Tibial nerve (tissue), 4 donors: Measurements from ENCODE around the gene BST2. TPM values are rescaled to one million over a fixed set of nuclear protein-coding genes. Genes with fewer than 3 reads are reported as not detected.

Experiments used
- DNase-seq, 2 donors: peaks; one replicate each; pipeline ENCODE4 v3.0.0-alpha.2; 2019; ENCODE audit warnings: low spot score in 2 of 2
- H3K27ac ChIP-seq, 4 donors: fragments of 200-600 bp; sonication (generic) in 3 of 4; one replicate each; pipeline ENCODE4 v1.5.1; 2017 to 2019; ENCODE audit warnings: mild to moderate bottlenecking in 1 of 4
- H3K27me3 ChIP-seq, 2 donors: fragments of 200-600 bp; sonication (generic) in 1 of 2; one replicate each; pipeline versions ENCODE4 v1.5.1 to v1.6.0; 2017 to 2019
- H3K36me3 ChIP-seq, 3 donors: fragments of 200-600 bp; sonication (generic); one replicate each; pipeline ENCODE4 v1.5.1; 2018 to 2019
- H3K4me1 ChIP-seq, 4 donors: fragments of 200-600 bp; sonication (generic) in 3 of 4; one replicate each; pipeline ENCODE4 v1.5.1; 2017 to 2019
- H3K4me3 ChIP-seq, 4 donors: fragments of 200-600 bp; sonication (generic) in 3 of 4; one replicate each; pipeline ENCODE4 v1.5.1; 2017 to 2019; ENCODE audit warnings: mild to moderate bottlenecking in 1 of 4, moderate library complexity in 1 of 4
- H3K9me3 ChIP-seq, 4 donors: fragments of 200-600 bp; sonication (generic) in 3 of 4; one replicate each; pipeline ENCODE4 v1.5.1; 2017 to 2019
- EP300 ChIP-seq, 2 donors: sonication (generic); formaldehyde crosslinking; IDR thresholded peaks; one replicate each; pipeline ENCODE4 v1.6.1; 2017; ENCODE audit warnings: antibody characterized with exemption in 2 of 2, mild to moderate bottlenecking in 1 of 2
- POLR2A ChIP-seq, 2 donors: fragments of 450-650 bp; IDR thresholded peaks; one replicate each; pipeline ENCODE4 v1.6.1; 2017; ENCODE audit warnings: antibody characterized with exemption in 2 of 2, mild to moderate bottlenecking in 2 of 2, moderate library complexity in 2 of 2
- WGBS, 2 donors: methylation state at CpG; one replicate each; pipeline ENCODE4 v1.1.5; 2018; 5-methylcytosine and 5-hydroxymethylcytosine counted together
- total RNA-seq, 4 donors: library from RNA; depleted of rRNA; stranded (reverse); fragments of >200 nt; gene quantifications; one replicate each; pipeline ENCODE4 v1.1.0, GENCODE V29; 2016
- TF ChIP-seq, protein P1 (sequence below), 5 experiments: fragments of 200-600 bp in 3 of 5; fragments of 450-650 bp in 2 of 5; sonication (generic) in 3 of 5; IDR thresholded peaks; one replicate each; pipeline ENCODE4 v1.5.1; 2016 to 2019; ENCODE audit warnings: antibody characterized with exemption in 5 of 5, mild to moderate bottlenecking in 3 of 5, moderate library complexity in 2 of 5

Gene BST2
- total RNA-seq, 4 donors from 2014 or later, result 71.0 to 77.4 (median 72.2) TPM

- no peak for DNase-seq
- Histone ChIP-seq H3K27ac (no peak overlapping the region), H3K27me3 (no peaks in the 10 kb centered on the region), H3K4me1 (no peaks in the 10 kb centered on the region), H3K4me3 (no peak overlapping the region), H3K9me3 (no peaks in the 10 kb centered on the region), H3K36me3 (peaks cover 0 to 9% (median 0%) of the 10 kb centered on the region in 3 donors)
- 62 to 71% methylated on average over 7 of the region's 7 CpGs for WGBS, 2 donors
- TF ChIP-seq, protein P1, sequence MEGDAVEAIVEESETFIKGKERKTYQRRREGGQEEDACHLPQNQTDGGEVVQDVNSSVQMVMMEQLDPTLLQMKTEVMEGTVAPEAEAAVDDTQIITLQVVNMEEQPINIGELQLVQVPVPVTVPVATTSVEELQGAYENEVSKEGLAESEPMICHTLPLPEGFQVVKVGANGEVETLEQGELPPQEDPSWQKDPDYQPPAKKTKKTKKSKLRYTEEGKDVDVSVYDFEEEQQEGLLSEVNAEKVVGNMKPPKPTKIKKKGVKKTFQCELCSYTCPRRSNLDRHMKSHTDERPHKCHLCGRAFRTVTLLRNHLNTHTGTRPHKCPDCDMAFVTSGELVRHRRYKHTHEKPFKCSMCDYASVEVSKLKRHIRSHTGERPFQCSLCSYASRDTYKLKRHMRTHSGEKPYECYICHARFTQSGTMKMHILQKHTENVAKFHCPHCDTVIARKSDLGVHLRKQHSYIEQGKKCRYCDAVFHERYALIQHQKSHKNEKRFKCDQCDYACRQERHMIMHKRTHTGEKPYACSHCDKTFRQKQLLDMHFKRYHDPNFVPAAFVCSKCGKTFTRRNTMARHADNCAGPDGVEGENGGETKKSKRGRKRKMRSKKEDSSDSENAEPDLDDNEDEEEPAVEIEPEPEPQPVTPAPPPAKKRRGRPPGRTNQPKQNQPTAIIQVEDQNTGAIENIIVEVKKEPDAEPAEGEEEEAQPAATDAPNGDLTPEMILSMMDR (IDR thresholded peaks at IDR 0.05), result no peak
- TF ChIP-seq POLR2A (IDR thresholded peaks at IDR 0.05) (no peak), EP300 (IDR thresholded peaks at IDR 0.05) (no peak)
These were observed 29.8 kb upstream of the BST2 start for GRCh38 chr19:17435218-17435617.

- Histone ChIP-seq H3K9me3 (no peaks in the 10 kb centered on the region), H3K4me3 (no peak overlapping the region), H3K27me3 (no peaks in the 10 kb centered on the region), H3K36me3 (peaks cover 0 to 7% (median 0%) of the 10 kb centered on the region in 3 donors), H3K4me1 (peaks cover 0 to 9% (median 0%) of the 10 kb centered on the region in 4 donors), H3K27ac (no peak overlapping the region)
- 93 to 96% methylated on average over 7 of the region's 7 CpGs for WGBS, 2 donors
- no peak for DNase-seq
- TF ChIP-seq EP300 (IDR thresholded peaks at IDR 0.05) (no peak), POLR2A (IDR thresholded peaks at IDR 0.05) (no peak)
- TF ChIP-seq, protein P1 (IDR thresholded peaks at IDR 0.05), result no peak
These were observed 26.0 kb upstream of the BST2 start for GRCh38 chr19:17431417-17431816.

DNA sequence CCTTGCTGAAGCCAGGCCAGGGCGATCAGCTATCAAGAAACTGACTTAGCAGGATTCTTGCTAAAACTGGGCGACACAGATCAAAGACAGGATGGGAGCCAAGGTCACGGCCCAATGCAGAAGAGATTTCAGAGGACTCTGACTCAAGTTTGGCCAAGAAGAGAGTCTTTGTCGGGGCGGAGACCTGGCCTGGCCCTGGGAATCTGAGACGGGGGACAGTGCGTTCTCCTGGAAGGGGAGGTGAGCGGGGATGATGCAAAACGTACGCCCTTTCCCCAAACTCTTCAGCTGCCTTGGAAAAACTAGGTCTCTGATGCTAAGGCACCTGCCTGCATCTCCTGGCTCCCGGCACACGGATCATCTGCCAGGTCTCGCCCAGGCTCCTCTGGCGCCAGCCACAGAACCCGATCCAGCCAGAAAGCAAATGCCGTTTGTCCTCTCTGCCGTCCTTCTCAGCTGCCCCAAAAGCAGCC lies 24.2 kb upstream of the BST2 start:
- TF ChIP-seq EP300 (IDR thresholded peaks at IDR 0.05) (no peak), POLR2A (IDR thresholded peaks at IDR 0.05) (no peak)
- TF ChIP-seq, protein P1 (IDR thresholded peaks at IDR 0.05), result no peak
- Histone ChIP-seq H3K27me3 (no peaks in the 10 kb centered on the region), H3K36me3 (no peaks in the 10 kb centered on the region), H3K27ac (no peak overlapping the region), H3K4me1 (peaks cover 0 to 14% (median 0%) of the 10 kb centered on the region in 4 donors), H3K9me3 (no peaks in the 10 kb centered on the region), H3K4me3 (no peak overlapping the region)
- DNase-seq, result peak in 1 of 2 donors; percentile 35
- WGBS, 2 donors, result 45 to 48% methylated on average over 17 of the region's 17 CpGs

GRCh38 chr19:17424743-17425365 lies 19.4 kb upstream of the BST2 start:
- H3K4me1 ChIP-seq, result peaks cover 0 to 22% (median 3%) of the 10 kb centered on the region in 4 donors
- H3K36me3 ChIP-seq, result peaks cover 0 to 22% (median 0%) of the 10 kb centered on the region in 3 donors
- H3K27me3 ChIP-seq, result no peaks in the 10 kb centered on the region
- H3K9me3 ChIP-seq, result no peaks in the 10 kb centered on the region
- no peak for DNase-seq
- no peak overlapping the region for H3K4me3 ChIP-seq
- no peak overlapping the region for H3K27ac ChIP-seq
- TF ChIP-seq, protein P1 (IDR thresholded peaks at IDR 0.05), result peak in 3 of 5 experiments; percentile 33 to 49 (median 42)
- no peak for TF ChIP-seq EP300 (IDR thresholded peaks at IDR 0.05)
- 22 to 28% methylated on average over 22 to 27 of the region's 27 CpGs for WGBS, 2 donors

DNA sequence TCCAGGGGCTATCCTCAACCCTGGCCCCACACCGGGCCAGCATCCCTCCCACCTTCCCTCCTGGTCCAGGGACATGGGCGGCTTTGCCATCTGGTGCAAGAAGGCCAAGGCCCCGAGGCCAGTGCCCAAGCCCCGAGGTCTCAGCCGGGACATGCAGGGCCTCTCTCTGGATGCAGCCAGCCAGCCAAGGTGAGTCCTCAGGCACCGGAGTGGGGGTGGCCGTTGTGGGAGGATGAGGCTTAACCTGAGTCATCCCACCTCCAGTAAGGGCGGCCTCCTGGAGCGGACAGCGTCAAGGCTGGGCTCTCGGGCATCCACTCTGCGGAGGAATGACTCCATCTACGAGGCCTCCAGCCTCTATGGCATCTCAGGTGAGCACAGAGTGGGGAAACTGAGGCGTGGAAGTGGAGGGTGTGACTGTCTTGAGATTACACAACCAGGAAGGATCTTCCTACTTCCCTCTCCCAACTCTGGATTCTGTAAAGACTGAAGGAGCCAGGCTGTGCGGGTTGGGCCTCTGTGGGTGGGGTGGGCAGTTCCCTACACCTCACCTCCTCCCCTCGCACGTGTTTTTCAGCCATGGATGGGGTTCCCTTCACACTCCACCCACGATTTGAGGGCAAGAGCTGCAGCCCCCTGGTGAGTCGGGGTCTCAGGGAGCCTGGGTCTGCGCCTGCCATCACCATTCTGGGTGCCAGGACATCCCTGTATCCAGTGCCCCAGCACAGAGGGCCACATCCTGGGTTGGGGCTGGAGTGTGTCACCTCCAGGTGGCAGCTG lies 18.2 kb upstream of the BST2 start:
- Histone ChIP-seq H3K27me3 (no peaks in the 10 kb centered on the region), H3K27ac (no peak overlapping the region), H3K4me1 (peaks cover 0 to 24% (median 3%) of the 10 kb centered on the region in 4 donors), H3K36me3 (peaks cover 0 to 22% (median 0%) of the 10 kb centered on the region in 3 donors), H3K4me3 (no peak overlapping the region), H3K9me3 (no peaks in the 10 kb centered on the region)
- no peak for DNase-seq
- TF ChIP-seq, protein P1 (IDR thresholded peaks at IDR 0.05), result no peak
- TF ChIP-seq POLR2A (IDR thresholded peaks at IDR 0.05) (no peak), EP300 (IDR thresholded peaks at IDR 0.05) (no peak)
- 88 to 94% methylated on average over 20 of the region's 20 CpGs for WGBS, 2 donors
